Skin of body (tissue), 2 donors: ENCODE measurements around the gene CALHM6. TPM values are rescaled to one million over a fixed set of nuclear protein-coding genes. Genes with fewer than 3 reads are reported as not detected.

Experiments used
- DNase-seq: peaks from one replicate; lab custom pipeline; 2025; lab: John Stamatoyannopoulos, UW
- total RNA-seq: library from RNA; depleted of rRNA; stranded (reverse); fragments of >200 nt; gene quantifications from one replicate; pipeline ENCODE4 v1.2.3, GENCODE V29; 2014

The CALHM6 gene
- total RNA-seq = 3.4 TPM

GRCh38 chr6:116461331-116461931 is at the start of gene CALHM6:
Gene CALHM6 (plus strand): TSS chr6:116461375. CDS start chr6:116461930, 555 bp downstream.
- no peak for DNase-seq

- no peak for DNase-seq
Observed at GRCh38 chr6:116412270-116412669, 48.9 kb upstream of the CALHM6 start.

- no peak for DNase-seq
Observed at GRCh38 chr6:116413357-116413756, 47.8 kb upstream of the CALHM6 start.

GRCh38 chr6:116417661-116418060 is 43.5 kb upstream of the CALHM6 start:
- no peak for DNase-seq

GRCh38 chr6:116419069-116419786 is 41.9 kb upstream of the CALHM6 start:
- no peak for DNase-seq

- DNase-seq = no peak
Observed at GRCh38 chr6:116420341-116420740, 40.8 kb upstream of the CALHM6 start.

GRCh38 chr6:116422238-116422637 is 38.9 kb upstream of the CALHM6 start:
- no peak for DNase-seq

- DNase-seq = no peak
Observed at GRCh38 chr6:116424001-116424400, 37.2 kb upstream of the CALHM6 start.

GRCh38 chr6:116426551-116426950 is 34.6 kb upstream of the CALHM6 start:
- peak; percentile 7 for DNase-seq

- DNase-seq = no peak
Observed at GRCh38 chr6:116429111-116429510, 32.1 kb upstream of the CALHM6 start.

GRCh38 chr6:116430860-116431259 is 30.3 kb upstream of the CALHM6 start:
- DNase-seq = no peak

GRCh38 chr6:116431964-116432595 is 29.1 kb upstream of the CALHM6 start:
- DNase-seq = no peak

GRCh38 chr6:116433206-116433712 is 27.9 kb upstream of the CALHM6 start:
- DNase-seq = no peak

- no peak for DNase-seq
Observed at GRCh38 chr6:116434056-116434725, 27.0 kb upstream of the CALHM6 start.

- DNase-seq = no peak
Observed at GRCh38 chr6:116436586-116436985, 24.6 kb upstream of the CALHM6 start.

GRCh38 chr6:116437656-116438055 is 23.5 kb upstream of the CALHM6 start:
- DNase-seq = no peak

GRCh38 chr6:116438590-116439448 is 22.4 kb upstream of the CALHM6 start:
- no peak for DNase-seq

GRCh38 chr6:116439522-116440051 is 21.6 kb upstream of the CALHM6 start:
- no peak for DNase-seq

- no peak for DNase-seq
Observed at GRCh38 chr6:116443105-116443504, 18.1 kb upstream of the CALHM6 start.

- peak; percentile 2 for DNase-seq
Observed at GRCh38 chr6:116444092-116444491, 17.1 kb upstream of the CALHM6 start.

GRCh38 chr6:116444575-116444974 is 16.6 kb upstream of the CALHM6 start:
- no peak for DNase-seq
